SK-N-SH (cell line): Measurements from ENCODE around the gene CDKL2. TPM values are rescaled to one million over a fixed set of nuclear protein-coding genes. Genes with fewer than 3 reads are reported as not detected.

ENCODE experiments used
- CTCF ChIA-PET: fragments of 300-600, 350-600 bp; formaldehyde crosslinking; extraction: SDS; loops from one replicate; lab custom pipeline; 2021; lab: Yijun Ruan, JAX
- POLR2A ChIA-PET: fragments of 350-600 bp; sonication (Branson Sonifier 250); formaldehyde crosslinking; extraction: SDS; loops from one replicate; lab custom pipeline; 2020; ENCODE audit warnings: antibody characterized with exemption, inconsistent platforms; lab: Yijun Ruan, JAX
- DNase-seq: peaks from one replicate; pipeline ENCODE4 v3.0.0; 2012
- H2AFZ ChIP-seq: fragments of 200-600 bp; sonication (generic); 2 replicates; pipeline ENCODE4 v1.8.1; 2016; ENCODE audit warnings: antibody characterized with exemption, mild to moderate bottlenecking, low read depth
- H3F3A ChIP-seq: fragments of 200-600 bp; sonication (generic); replicated peaks from 2 replicates; pipeline ENCODE3; 2016; ENCODE audit warnings: antibody characterized with exemption, mild to moderate bottlenecking; ENCODE audit not compliant: insufficient read depth
- H3K27ac ChIP-seq, 2 experiments: fragments of 200-500 bp in 1 of 2; fragments of 200-600 bp in 1 of 2; sonication (Bioruptor generic) in 1 of 2; sonication (generic), shearing (Covaris generic) in 1 of 2; 2 replicates each; pipeline versions ENCODE4 v1.5.1 to v1.6.1; 2014 to 2016; ENCODE audit warnings: low read depth in 2 of 2, inconsistent platforms in 1 of 2, low read length in 1 of 2, mild to moderate bottlenecking in 1 of 2, mixed read lengths in 1 of 2
- H3K27me3 ChIP-seq: fragments of 200-600 bp; sonication (generic), shearing (Covaris generic); 2 replicates; pipeline ENCODE4 v1.6.1; 2016; ENCODE audit warnings: mixed run types; ENCODE audit not compliant: insufficient read depth
- H3K36me3 ChIP-seq, 2 experiments: fragments of 200-500 bp in 1 of 2; fragments of 200-600 bp in 1 of 2; sonication (Bioruptor generic) in 1 of 2; sonication (generic) in 1 of 2; replicated peaks in 1 of 2; 2 replicates each; pipeline versions ENCODE3 to v1.5.1; 2014 to 2016; ENCODE audit warnings: low read length in 1 of 2, mild to moderate bottlenecking in 1 of 2; ENCODE audit not compliant: insufficient read depth in 2 of 2, control insufficient read depth in 1 of 2
- H3K4me1 ChIP-seq, 2 experiments: fragments of 200-500 bp in 1 of 2; fragments of 200-600 bp in 1 of 2; sonication (Bioruptor generic) in 1 of 2; sonication (generic), shearing (Covaris generic) in 1 of 2; 2 replicates each; pipeline versions ENCODE4 v1.5.1 to v1.6.1; 2014 to 2016; ENCODE audit warnings: low read depth in 1 of 2, low read length in 1 of 2, mixed run types in 1 of 2; ENCODE audit not compliant: insufficient read depth in 2 of 2, control insufficient read depth in 1 of 2
- H3K4me2 ChIP-seq: fragments of 200-600 bp; sonication (generic), shearing (Covaris generic); 2 replicates; pipeline ENCODE4 v1.6.1; 2017; ENCODE audit warnings: mixed run types
- H3K4me3 ChIP-seq, 2 experiments: fragments of 200-500 bp in 1 of 2; fragments of 200-600 bp in 1 of 2; sonication (Bioruptor generic) in 1 of 2; sonication (generic), shearing (Covaris generic) in 1 of 2; 2 replicates each; pipeline versions ENCODE4 v1.5.1 to v1.8.1; 2014 to 2016; ENCODE audit warnings: low read depth in 2 of 2, inconsistent platforms in 1 of 2, low read length in 1 of 2, mild to moderate bottlenecking in 1 of 2, mixed read lengths in 1 of 2, moderate library complexity in 1 of 2
- H3K79me2 ChIP-seq: fragments of 200-600 bp; sonication (generic); 2 replicates; pipeline ENCODE4 v1.8.1; 2017; ENCODE audit warnings: mild to moderate bottlenecking; ENCODE audit not compliant: insufficient read depth
- H3K9ac ChIP-seq: fragments of 200-600 bp; sonication (generic); 2 replicates; pipeline ENCODE4 v1.6.1; 2017; ENCODE audit warnings: mixed run types
- H3K9me2 ChIP-seq: fragments of 200-600 bp; sonication (generic); 2 replicates; pipeline ENCODE4 v1.6.1; 2017; ENCODE audit warnings: mixed run types
- H3K9me3 ChIP-seq: fragments of 200-600 bp; sonication (generic); 2 replicates; pipeline ENCODE4 v1.6.1; 2017; ENCODE audit warnings: mixed run types, mild to moderate bottlenecking, moderate library complexity
- H4K20me1 ChIP-seq: fragments of 200-600 bp; sonication (generic); 2 replicates; pipeline ENCODE4 v1.6.1; 2017; ENCODE audit warnings: mild to moderate bottlenecking, mixed run types; ENCODE audit not compliant: insufficient read depth
- CHD2 ChIP-seq: fragments of 150-350 bp; IDR thresholded peaks from 2 replicates; pipeline ENCODE4 v1.6.1; 2018; ENCODE audit warnings: low read length; ENCODE audit not compliant: partially characterized antibody
- EP300 ChIP-seq, 2 experiments: IDR thresholded peaks; 2 replicates each; pipeline versions ENCODE4 v1.4.0 to v1.6.1; 2012; ENCODE audit warnings: borderline replicate concordance in 1 of 2, low read depth in 1 of 2, low read length in 1 of 2
- FOXM1 ChIP-seq: IDR thresholded peaks from 2 replicates; pipeline ENCODE4 v1.4.0; 2012; ENCODE audit warnings: low read depth, mild to moderate bottlenecking
- GATA2 ChIP-seq: sonication (generic); formaldehyde crosslinking; IDR thresholded peaks from 2 replicates; pipeline ENCODE4 v1.5.0; 2020; ENCODE audit warnings: mild to moderate bottlenecking, missing genetic modification reagents
- IRF3 ChIP-seq: fragments of 150-350 bp; IDR thresholded peaks from 2 replicates; pipeline ENCODE4 v1.6.1; 2016; ENCODE audit warnings: mild to moderate bottlenecking, low read depth, low read length
- MXI1 ChIP-seq: IDR thresholded peaks from 2 replicates; pipeline ENCODE4 v1.6.1; 2012; ENCODE audit warnings: mild to moderate bottlenecking, low read depth, low read length, improper control_type of control experiment
- NRF1 ChIP-seq: IDR thresholded peaks from 2 replicates; pipeline ENCODE4 v1.6.1; 2012; ENCODE audit warnings: low read depth, mild to moderate bottlenecking, low read length
- PBX3 ChIP-seq: IDR thresholded peaks from 2 replicates; pipeline ENCODE4; 2012
- POLR2AphosphoS5 ChIP-seq: IDR thresholded peaks from 2 replicates; pipeline ENCODE4 v1.6.1; 2012; ENCODE audit warnings: low read depth, low read length
- RAD21 ChIP-seq: IDR thresholded peaks from 2 replicates; pipeline ENCODE4 v1.6.1; 2012; ENCODE audit warnings: mild to moderate bottlenecking, low read length
- RFX5 ChIP-seq: IDR thresholded peaks from 2 replicates; pipeline ENCODE4 v1.6.1; 2012; ENCODE audit warnings: mild to moderate bottlenecking, improper control_type of control experiment, low read length
- SIN3A ChIP-seq: IDR thresholded peaks from 2 replicates; pipeline ENCODE4 v1.6.1; 2012; ENCODE audit warnings: low read depth, mild to moderate bottlenecking, low read length, moderate library complexity, borderline replicate concordance
- TAF1 ChIP-seq: IDR thresholded peaks from 2 replicates; pipeline ENCODE4 v1.6.1; 2012; ENCODE audit warnings: low read depth, mild to moderate bottlenecking, low read length, moderate library complexity, borderline replicate concordance
- TEAD4 ChIP-seq: IDR thresholded peaks from 2 replicates; pipeline ENCODE4 v1.4.0; 2012; ENCODE audit warnings: mild to moderate bottlenecking, borderline replicate concordance; ENCODE audit not compliant: insufficient read depth
- USF2 ChIP-seq: fragments of 150-350 bp; IDR thresholded peaks from 2 replicates; pipeline ENCODE4 v1.6.1; 2017; ENCODE audit warnings: antibody characterized with exemption, low read length, low read depth, borderline replicate concordance
- YY1 ChIP-seq: IDR thresholded peaks from 2 replicates; pipeline ENCODE4 v1.4.0; 2012; ENCODE audit warnings: low read depth, mild to moderate bottlenecking
- ZBTB33 ChIP-seq: IDR thresholded peaks from 2 replicates; pipeline ENCODE4 v1.4.0; 2012; ENCODE audit warnings: low read depth, borderline replicate concordance
- WGBS: methylation state at CpG from one replicate; pipeline ENCODE4 v1.1.6; 2017; ENCODE audit warnings: low lambda C conversion rate; 5-methylcytosine and 5-hydroxymethylcytosine counted together
- polyA plus RNA-seq, 3 experiments: library from polyadenylated mRNA; depleted of rRNA; stranded (reverse); fragments of >200 nt; gene quantifications; 2 replicates each; pipeline ENCODE4 v1.2.3, GENCODE V29; 2012
- TF ChIP-seq, protein P1 (sequence below): IDR thresholded peaks from 2 replicates; pipeline ENCODE4 v1.4.0; 2012; ENCODE audit warnings: low read depth, borderline replicate concordance
- TF ChIP-seq, protein P2 (sequence below): fragments of 200-600 bp; sonication (generic); IDR thresholded peaks from 2 replicates; pipeline ENCODE4 v1.6.1; 2017; ENCODE audit warnings: antibody characterized with exemption, mild to moderate bottlenecking, moderate library complexity

The CDKL2 gene
- polyA plus RNA-seq, 1 of the 3 experiments (the other 2 are of a cell fraction): 0.41 TPM

- ChIA-PET CTCF (no interaction called here), POLR2A (no interaction called here)
- Histone ChIP-seq H3K79me2 (no peaks in the 10 kb centered on the region), H3K4me3 (no peak overlapping the region), H3K4me1 (peaks cover 0 to 5% of the 10 kb centered on the region in 2 experiments; a peak in 1 of 4 replicates), H3K9me3 (no peaks in the 10 kb centered on the region), H3K9me2 (no peaks in the 10 kb centered on the region), H3F3A (peaks cover 8% of the 10 kb centered on the region), H3K9ac (no peak overlapping the region), H3K27me3 (no peaks in the 10 kb centered on the region), H3K36me3 (peaks cover 0 to 3% of the 10 kb centered on the region in 2 experiments), H2AFZ (no peak overlapping the region), H3K4me2 (no peak overlapping the region), H3K27ac (no peak overlapping the region), H4K20me1 (no peaks in the 10 kb centered on the region)
- 91% methylated on average over 3 of the region's 3 CpGs for WGBS
- DNase-seq: no peak
- TF ChIP-seq TEAD4 (no peak), IRF3 (no peak), GATA2 (CRISPR knock-in tag) (no peak), FOXM1 (no peak), TAF1 (no peak), PBX3 (no peak), RAD21 (no peak), YY1 (no peak), NRF1 (no peak), MXI1 (no peak), POLR2AphosphoS5 (no peak), CHD2 (no peak), ZBTB33 (no peak), RFX5 (no peak), SIN3A (no peak), USF2 (no peak), EP300 (IDR thresholded peaks at IDR 0.05; ENCODE audit: borderline replicate concordance in 1 of 2, low read depth in 1 of 2, low read length in 1 of 2) (no peak)
- TF ChIP-seq, protein P1, sequence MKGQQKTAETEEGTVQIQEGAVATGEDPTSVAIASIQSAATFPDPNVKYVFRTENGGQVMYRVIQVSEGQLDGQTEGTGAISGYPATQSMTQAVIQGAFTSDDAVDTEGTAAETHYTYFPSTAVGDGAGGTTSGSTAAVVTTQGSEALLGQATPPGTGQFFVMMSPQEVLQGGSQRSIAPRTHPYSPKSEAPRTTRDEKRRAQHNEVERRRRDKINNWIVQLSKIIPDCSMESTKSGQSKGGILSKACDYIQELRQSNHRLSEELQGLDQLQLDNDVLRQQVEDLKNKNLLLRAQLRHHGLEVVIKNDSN: no peak
- TF ChIP-seq, protein P2, sequence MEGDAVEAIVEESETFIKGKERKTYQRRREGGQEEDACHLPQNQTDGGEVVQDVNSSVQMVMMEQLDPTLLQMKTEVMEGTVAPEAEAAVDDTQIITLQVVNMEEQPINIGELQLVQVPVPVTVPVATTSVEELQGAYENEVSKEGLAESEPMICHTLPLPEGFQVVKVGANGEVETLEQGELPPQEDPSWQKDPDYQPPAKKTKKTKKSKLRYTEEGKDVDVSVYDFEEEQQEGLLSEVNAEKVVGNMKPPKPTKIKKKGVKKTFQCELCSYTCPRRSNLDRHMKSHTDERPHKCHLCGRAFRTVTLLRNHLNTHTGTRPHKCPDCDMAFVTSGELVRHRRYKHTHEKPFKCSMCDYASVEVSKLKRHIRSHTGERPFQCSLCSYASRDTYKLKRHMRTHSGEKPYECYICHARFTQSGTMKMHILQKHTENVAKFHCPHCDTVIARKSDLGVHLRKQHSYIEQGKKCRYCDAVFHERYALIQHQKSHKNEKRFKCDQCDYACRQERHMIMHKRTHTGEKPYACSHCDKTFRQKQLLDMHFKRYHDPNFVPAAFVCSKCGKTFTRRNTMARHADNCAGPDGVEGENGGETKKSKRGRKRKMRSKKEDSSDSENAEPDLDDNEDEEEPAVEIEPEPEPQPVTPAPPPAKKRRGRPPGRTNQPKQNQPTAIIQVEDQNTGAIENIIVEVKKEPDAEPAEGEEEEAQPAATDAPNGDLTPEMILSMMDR: no peak
These were observed 4.0 kb upstream of the CDKL2 start for GRCh38 chr4:75634281-75634680.
